GM21390 (cell line): Measurements from ENCODE around the gene TET3.
A peak's percentile ranks its signal among the peaks of the same experiment; 100 is the strongest.

ENCODE experiments used
- ATAC-seq: cut with Tn5 transposase; IDR thresholded peaks from one replicate; pipeline ENCODE4 v1.9.1; 2021; ENCODE audit not compliant: unreplicated experiment

The TET3 gene

GRCh38 chr2:74004212-74005182 lies 19.8 kb downstream of the TET3 start:
- ATAC-seq, result no peak

- no peak for ATAC-seq
Measured at GRCh38 chr2:74005786-74006185, 21.1 kb downstream of the TET3 start.

GRCh38 chr2:74006459-74006858 lies 21.7 kb downstream of the TET3 start:
- ATAC-seq, result no peak

- no peak for ATAC-seq
Measured at GRCh38 chr2:74007121-74007520, 22.4 kb downstream of the TET3 start.

GRCh38 chr2:74007711-74008110 lies 23.0 kb downstream of the TET3 start:
- no peak for ATAC-seq

- no peak for ATAC-seq
Measured at GRCh38 chr2:74008761-74009395, 24.2 kb downstream of the TET3 start.

- ATAC-seq, result no peak
Measured at GRCh38 chr2:74009577-74009976, 24.9 kb downstream of the TET3 start.

- no peak for ATAC-seq
Measured at GRCh38 chr2:74010087-74010541, 25.4 kb downstream of the TET3 start.

GRCh38 chr2:74011246-74011645 lies 26.5 kb downstream of the TET3 start:
- no peak for ATAC-seq

- ATAC-seq, result no peak
Measured at GRCh38 chr2:74014813-74015212, 30.1 kb downstream of the TET3 start.

GRCh38 chr2:74017223-74017622 lies 32.5 kb downstream of the TET3 start:
- peak; percentile 56 for ATAC-seq

GRCh38 chr2:74019516-74019915 lies 34.8 kb downstream of the TET3 start:
- no peak for ATAC-seq

GRCh38 chr2:74020702-74021406 lies 36.1 kb downstream of the TET3 start:
- peak; percentile 46 for ATAC-seq

GRCh38 chr2:74021407-74021755 lies 36.7 kb downstream of the TET3 start:
- ATAC-seq, result no peak

- no peak for ATAC-seq
Measured at GRCh38 chr2:74024216-74024615, 39.5 kb downstream of the TET3 start.

- ATAC-seq, result peak; percentile 45
Measured at GRCh38 chr2:74025971-74026612, 41.4 kb downstream of the TET3 start.

- no peak for ATAC-seq
Measured at GRCh38 chr2:74026687-74027241, 42.1 kb downstream of the TET3 start.

GRCh38 chr2:74027496-74027895 lies 42.8 kb downstream of the TET3 start:
- no peak for ATAC-seq

GRCh38 chr2:74028290-74028689 lies 43.6 kb downstream of the TET3 start:
- ATAC-seq, result no peak

- no peak for ATAC-seq
Measured at GRCh38 chr2:74028741-74029140, 44.0 kb downstream of the TET3 start.
